Body of pancreas (tissue), 4 donors: ENCODE measurements around the gene COMT.

Experiments used
- CTCF ChIP-seq, 7 experiments: fragments of 450-650 bp in 4 of 7; fragments of 200-600 bp in 3 of 7; sonication (generic) in 3 of 7; IDR thresholded peaks; one replicate each; pipeline ENCODE4 v1.5.1; 2016 to 2019; ENCODE audit warnings: antibody characterized with exemption in 7 of 7
- POLR2A ChIP-seq, 3 donors: fragments of 450-650 bp; IDR thresholded peaks; one replicate each; pipeline ENCODE4 v1.6.1; 2016; ENCODE audit warnings: antibody characterized with exemption in 3 of 3, mild to moderate bottlenecking in 2 of 3

GRCh38 chr22:19973551-19974267 lies 32.1 kb downstream of the COMT start:
- no peak for TF ChIP-seq CTCF (IDR thresholded peaks at IDR 0.05)
- TF ChIP-seq POLR2A (IDR thresholded peaks at IDR 0.05), result no peak
